A204.1 (cell line): Measurements from ENCODE around the gene NDUFAB1.
"Not testable (repeated sequence)": the region's sequence is repeated elsewhere in the genome, so short reads cannot be mapped to it uniquely, and the experiment has no call there.

ENCODE experiments used
- FAIRE-seq: peaks from 2 replicates; lab custom pipeline; 2012; peaks lifted over from hg19 to GRCh38; lab: Jason Lieb, UNC

NDUFAB1 gene

DNA sequence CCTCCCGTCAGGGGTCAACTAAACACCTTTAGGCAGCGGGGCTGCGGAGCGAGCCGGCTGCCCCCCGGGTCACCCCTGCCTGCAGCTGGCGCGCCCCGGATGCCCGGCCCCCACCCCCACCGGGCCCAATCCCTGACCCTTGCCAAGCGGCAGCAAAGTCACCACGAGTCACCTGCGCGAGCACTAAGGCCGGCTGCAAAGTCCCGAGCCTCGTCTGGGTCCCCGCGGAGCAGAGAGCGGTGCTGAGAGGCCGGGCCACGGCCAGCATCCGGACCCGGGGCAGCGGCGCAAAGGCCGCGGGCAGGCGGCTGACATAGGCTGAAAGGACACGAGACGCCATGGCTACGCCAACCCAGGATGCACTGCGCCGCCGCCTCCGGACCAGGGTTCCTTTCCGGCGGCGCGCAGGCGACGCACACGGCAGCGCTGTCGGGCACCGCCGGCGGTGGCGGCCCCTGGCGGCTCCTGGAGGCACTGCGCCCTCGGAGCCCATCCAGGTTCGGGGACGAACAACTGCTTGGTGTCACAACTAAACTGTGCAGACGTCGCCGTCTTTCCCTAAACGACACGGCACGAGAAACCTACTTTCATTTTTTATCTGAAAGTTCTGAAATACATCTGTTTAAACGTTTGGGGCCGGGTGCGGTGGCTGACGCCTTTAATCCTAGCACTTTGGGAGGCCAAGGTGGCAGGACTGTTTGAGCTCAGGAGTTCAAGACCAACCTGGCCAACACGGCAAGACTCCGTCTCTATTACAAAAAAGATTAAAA is at the start of gene NDUFAB1:
Gene NDUFAB1, minus strand, starts transcription at position 366 of the 770 bp plus-strand sequence. Its CDS starts 26 bp downstream, at position 340.
- no peak for FAIRE-seq

DNA sequence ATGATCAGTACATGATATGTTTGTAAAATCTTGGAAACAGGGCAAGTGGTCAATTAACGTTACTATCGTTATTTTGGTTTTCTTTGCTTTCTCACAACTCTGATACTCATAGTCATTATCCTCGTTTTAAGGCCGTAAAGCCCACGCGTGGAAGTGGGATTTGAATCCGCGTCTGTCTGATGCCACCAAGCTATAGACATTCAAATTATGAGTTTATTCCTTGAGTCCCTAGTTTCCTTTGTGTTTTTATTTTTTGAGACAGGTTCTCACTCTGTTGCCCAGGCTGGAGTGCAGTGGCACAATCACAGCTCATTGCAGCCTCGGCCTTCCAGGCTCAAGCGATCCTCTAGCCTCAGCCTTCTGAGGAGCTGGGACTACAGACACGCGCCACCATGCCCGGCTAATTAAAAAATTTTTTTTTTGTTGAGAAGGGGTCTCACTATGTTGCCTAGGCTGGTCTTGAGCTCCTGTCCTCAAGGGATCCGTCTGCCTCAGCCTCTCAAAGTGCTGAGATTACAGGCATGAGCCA is 46.2 kb upstream of the NDUFAB1 start:
- no peak for FAIRE-seq

DNA sequence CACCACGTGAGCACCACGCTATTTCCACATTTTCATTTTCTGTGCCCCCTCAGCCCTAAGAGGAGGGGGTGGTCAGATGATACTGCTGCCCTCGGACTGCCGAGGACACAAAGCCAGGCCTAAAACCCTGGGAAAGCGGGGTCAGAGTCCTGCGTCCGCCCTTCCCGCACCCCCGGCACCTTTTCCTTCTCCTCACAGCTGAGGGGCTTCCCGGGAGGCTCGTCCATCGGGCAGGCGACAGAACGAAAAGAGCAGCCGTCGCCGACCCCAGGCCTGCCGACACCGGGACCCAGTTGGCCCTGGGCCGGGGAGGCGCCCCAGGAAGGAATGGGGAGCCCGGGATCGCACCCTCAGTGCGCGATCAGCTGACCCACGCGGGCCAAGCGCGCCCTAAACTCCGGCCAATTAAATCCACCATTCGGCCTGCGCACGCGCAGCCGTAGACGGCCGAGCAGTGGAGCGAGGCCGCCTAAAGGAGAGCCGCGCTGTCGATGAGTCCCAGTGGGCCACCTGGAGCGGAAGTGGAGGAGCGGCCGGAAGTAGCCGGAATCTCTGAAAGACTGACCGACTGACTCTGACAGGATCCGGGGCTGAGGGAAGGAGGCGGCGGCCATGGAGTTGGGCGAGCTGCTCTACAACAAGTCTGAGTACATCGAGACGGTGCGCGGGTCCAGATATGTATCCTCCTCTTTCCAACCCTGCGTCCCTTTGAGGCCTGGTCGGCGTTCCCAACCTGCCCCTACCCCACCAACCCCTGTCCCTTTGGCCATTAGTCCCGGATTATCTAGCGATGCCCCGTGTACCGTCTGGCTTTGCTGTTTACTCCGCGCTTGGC is 45.0 kb upstream of the NDUFAB1 start, which contains the start of the genes DCTN5 and PALB2:
Gene DCTN5, plus strand, starts transcription at position 536 of the 835 bp plus-strand sequence. Its CDS starts 77 bp downstream, at position 613.
Gene PALB2, minus strand, starts transcription at position 380 of the 835 bp plus-strand sequence. Its CDS starts 153 bp downstream, at position 227.
- FAIRE-seq: no peak

DNA sequence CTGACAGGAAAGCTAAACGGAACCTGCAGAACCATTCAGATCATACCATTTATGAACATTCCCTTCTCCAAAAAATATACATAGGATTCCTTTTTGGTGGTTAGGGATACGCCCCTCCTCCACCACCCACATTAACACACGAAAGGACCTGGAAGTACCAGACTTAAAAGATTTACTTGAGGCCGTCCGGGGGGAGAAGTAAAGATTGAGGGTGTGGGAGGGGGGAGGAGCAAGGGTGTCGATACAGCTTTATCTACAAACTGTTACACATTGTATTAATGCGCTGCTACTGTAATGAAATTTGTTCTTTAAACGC is 44.5 kb upstream of the NDUFAB1 start:
- FAIRE-seq: no peak

DNA sequence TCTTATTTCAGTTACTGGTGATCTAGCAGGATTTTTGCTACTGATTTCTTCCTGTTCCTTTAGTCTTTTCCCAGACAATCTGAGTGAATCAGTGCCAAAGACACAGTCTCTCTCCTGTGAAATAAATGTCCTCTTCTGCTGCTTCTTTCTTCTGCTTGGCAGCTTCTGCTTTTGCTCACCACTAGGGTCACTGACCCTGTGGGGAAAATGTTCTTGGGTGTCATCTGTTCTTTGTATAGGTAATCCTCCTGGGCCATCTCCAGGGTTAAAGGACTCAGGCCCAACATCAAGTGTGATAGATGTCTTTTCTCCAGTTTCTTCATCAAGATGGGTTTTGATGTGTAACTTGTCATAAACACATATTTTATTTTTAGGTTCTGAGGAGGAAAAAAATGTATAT is 39.8 kb upstream of the NDUFAB1 start:
- no peak for FAIRE-seq

DNA sequence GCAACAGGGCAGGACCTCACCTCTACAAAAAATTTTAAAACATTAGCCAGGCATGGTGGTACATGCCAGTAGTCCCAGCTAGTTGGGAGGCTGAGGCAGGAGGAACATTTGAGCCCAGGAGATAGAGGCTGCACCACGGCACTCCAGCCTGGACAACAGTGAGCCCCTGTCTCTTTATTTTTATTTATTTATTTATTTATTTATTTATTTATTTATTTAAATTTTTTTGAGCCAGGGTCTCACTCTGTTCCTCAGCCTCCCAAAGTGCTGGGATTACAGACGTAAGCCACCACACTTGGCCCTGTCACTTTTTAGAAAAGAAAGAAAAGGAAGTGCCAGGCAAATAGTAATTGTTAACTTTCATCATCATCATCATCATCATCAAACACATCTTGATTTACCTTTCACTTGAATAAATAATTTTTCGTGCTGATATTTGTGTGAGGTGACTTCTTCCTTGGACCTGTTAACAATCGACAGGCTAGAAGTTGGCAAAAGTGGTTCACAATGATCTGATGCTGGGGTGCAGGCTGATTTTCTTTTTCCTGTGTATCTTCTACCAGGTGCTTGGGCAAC is 38.4 kb upstream of the NDUFAB1 start:
- FAIRE-seq: no peak

DNA sequence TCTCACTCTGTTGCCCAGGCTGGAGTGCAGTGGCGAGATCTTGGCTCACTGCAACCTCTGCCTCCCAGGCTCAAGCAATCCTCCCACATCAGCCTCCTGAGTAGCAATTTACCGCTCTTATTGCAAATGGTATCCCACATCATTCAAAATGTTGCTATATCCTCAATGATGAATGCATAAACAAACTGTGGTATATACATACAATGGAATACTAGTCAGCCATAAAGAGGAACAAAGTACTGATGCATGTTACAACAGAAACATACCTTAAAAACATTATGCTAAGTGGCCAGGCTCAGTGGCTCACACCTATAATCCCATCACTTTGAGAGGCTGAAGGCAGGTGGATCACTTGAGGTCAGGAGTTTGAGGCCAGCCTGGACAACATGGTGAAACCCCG is 35.8 kb upstream of the NDUFAB1 start:
- FAIRE-seq: not testable (repeated sequence)

DNA sequence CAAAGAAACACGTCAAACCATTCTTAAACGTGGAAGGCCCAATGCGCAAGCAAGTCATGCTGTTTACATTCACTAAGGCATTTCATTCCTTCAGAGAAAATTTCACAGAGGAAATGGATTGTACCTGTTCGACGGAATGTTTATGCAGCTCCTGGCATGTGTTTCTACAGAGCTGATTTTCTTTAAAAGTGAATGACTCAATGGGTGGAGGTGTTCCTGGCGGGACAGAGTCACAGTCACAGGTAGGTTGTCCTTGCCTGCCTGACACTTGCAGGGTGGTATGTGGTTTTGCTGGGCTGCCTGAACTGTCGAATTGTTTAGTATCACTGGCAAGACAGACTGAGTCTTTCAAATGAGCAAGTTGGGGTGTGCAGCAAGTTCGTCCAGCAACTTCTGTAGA is 33.4 kb upstream of the NDUFAB1 start:
- no peak for FAIRE-seq

DNA sequence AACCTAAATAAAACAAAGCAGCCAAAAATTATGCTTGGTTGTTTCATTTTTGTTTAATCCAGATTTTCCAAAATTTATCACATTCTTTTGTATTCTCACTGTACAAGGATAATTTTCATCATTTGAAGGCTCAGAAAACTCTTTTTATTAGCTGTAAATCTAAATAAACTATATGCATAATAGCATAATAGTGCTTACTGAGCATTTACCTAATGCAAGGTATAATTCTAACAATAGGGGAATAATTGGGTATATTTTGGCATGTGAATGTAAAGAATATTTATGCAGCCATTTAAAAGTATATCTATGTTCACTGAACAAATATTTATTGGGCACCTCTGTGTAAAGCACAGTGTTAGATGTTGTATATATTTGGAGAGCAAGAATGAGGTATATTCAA is 28.0 kb upstream of the NDUFAB1 start:
- no peak for FAIRE-seq

DNA sequence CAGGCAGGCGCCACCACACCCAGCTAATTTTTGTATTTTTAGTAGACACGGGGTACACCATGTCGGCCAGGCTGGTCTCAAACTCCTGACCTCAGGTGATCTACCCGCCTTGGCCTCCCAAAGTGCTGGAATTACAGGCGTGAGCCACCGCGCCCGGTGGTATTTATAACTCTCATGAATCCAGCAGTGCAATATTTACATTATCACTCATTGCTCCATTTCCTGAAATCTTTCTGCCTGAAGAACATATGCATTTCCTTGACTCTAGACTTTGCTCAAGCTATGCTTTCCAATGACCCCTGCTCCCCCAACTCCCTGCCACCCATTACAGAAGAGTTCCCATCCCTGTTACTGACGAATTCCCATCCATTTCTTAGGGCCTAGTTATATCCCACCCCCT is 19.7 kb upstream of the NDUFAB1 start:
- FAIRE-seq: no peak

DNA sequence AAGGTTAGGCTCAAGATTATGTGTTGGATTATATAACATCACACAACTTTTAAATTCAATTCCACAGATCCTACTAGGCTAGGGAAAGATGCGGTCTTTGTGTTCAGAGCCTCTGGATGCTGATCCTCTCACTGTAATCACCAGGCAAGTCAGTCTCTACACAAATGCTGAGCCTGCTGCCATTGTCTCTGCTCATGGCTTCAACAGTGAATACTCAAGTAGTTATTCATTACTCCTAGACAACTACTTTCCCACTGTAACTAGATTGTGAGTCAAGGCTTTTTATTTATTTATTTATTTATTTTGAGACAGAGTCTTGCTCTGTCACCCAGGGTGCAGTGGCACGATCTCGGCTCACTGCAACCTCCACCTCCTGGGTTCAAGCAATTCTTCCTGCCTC is 15.8 kb upstream of the NDUFAB1 start:
- no peak for FAIRE-seq

DNA sequence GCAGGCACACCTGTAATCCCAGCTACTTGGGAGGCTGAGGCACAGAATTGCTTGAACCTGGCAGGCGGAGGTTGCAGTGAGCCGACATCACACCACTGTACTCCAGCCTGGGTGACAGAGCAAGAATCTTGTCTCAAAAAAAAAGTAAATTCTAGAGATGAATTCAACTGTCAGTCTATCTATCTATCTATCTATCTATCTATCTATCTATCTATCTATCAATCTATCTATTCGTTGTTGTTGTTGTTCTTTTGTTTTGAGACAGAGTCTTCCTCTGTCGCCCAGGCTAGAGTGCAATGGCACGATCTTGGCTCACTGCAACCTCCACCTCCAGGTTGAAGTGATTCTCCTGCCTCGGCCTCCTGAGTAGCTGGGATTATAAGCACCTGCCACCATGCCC is 14.8 kb upstream of the NDUFAB1 start:
- not testable (repeated sequence) for FAIRE-seq

DNA sequence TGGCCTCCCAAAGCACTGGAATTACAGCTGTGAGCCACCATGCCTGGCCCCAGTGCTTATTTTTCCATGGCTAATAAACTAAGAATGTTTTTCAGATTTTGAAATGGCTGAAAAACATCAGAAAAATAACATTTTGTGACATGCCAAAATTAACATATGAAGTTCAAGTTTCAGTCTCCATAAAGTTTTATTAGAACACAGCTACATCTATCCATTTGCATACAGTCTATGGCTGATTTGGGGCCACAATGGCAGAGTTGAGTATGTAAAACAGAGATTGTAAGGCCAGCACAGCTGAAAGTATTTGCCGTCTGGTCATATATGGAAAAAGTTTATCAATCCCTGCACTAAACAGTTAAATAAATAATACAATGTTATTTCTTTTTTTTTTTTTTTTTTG is 13.8 kb upstream of the NDUFAB1 start:
- no peak for FAIRE-seq

DNA sequence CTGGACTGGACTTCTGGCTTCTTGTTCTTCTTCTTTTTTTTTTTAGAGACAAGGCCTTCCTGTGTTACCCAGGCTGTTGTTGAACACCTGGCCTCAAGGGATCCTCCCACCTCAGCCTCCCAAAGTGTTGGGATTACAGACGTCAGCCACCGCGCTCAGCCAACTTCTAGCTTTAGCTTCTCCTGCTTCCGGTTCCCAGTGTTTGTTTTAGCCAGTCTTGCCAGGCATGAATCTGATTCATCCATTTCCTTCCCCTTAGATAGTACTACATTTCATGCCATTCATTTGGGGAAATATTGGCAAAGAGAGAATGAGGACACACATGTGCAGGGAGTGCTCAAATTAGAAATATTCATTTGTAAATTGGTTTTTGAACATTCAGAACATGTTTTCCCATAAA is 12.1 kb upstream of the NDUFAB1 start:
- FAIRE-seq: no peak

DNA sequence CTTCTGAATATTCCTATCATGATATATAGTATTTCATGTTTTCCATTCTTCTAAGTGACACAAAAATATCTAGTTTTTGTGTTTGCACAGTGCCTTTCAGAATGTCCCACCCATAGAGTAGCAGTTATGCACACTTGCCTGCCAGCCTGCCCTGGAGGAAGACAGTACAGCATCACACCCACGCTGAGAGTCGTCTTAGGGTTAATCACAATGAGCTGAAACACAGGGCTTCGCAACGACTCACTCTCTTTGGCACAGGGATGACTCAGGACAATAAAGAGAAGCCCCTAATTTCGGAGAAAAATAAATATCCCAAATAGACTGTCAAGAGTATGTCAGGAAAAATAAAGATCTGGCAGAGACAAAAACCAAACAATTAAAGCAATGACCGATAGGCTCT is 11.6 kb upstream of the NDUFAB1 start:
- FAIRE-seq: no peak

DNA sequence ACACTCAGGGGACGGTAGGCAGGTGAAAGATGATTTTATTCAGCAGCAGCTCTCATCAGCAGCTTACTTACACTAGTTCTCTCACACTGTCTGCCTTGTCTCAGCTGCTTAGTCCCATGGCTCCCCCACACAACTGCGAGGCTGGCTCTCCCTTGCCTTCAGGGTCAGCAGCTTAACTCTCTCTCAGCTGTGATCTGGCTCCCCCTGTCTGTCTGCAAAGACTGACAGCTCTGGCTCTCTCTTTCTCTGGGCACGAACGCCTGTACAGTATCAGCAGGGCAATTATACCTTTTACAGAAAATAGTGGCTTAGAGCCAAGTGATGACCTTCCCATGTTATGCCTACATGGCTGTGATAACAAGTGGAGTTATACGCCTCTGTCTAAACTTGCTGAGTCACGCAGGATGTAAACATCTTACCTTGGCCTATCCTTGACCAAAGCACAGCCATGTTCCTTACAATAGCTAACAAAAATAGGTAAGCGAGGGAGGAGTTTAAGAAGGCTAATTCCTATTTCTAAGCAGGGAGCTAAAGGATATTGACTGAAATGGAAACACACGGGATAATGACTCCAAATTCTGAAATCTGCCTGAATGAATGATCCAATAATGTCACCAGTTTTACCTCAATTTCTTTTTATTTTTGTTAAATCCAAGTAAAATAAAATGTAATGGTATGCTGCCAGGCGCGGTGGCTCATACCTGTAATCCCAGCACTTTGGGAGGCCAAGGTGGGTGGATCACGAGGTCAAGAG is 1.1 kb upstream of the NDUFAB1 start:
- no peak for FAIRE-seq

DNA sequence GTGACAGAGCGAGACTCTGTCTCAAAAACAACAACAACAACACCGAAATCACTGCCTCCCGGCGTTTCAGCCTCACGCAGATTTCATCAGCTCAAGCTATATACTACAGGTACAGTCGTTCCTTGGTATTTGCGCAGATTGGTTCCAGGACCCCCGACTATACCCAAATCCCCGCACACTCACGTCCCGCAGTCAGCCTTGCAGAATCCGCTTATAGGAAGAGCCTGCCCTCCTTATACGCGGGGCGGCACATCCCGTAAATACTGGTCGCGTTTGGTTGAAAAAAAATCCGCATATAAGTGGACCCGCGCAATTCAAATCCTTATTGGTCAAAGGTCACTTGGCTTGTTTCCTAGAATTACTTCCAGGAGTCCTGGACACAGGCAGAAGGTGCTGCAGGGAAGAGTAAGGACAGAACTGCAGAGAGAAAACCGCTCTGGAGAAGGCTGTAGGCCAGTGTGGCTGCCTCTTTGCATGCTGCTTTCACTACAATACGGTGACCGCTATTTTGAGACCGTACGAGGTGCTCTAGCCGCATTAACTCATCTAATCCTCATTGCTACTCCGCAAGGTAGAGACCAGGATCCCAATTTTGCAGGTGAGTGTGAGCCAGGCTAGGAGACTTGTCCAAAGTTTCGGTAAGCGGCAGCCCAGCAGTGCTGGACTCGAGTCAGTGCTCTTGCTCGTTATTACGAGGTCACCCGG is 718 bp downstream of the NDUFAB1 start:
- FAIRE-seq: no peak

DNA sequence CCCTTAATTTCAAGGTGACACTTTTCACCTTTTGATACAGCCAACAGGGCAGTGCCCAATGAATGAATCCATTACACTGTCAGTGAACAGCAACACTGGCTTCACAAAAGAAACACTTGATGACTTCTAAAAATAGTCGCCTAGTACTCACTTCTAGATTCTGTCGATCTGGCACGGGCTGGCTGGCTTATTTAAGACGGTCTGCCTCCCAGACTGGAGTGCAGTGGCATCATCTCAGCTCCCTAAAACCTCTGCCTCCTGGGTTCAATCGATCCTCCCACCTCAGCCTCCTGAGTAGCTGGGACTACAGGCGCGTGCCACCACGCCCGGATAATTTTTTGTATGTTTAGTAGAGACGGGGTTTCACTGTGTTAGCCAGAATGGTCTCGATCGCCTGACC is 1.9 kb downstream of the NDUFAB1 start:
- FAIRE-seq: no peak

DNA sequence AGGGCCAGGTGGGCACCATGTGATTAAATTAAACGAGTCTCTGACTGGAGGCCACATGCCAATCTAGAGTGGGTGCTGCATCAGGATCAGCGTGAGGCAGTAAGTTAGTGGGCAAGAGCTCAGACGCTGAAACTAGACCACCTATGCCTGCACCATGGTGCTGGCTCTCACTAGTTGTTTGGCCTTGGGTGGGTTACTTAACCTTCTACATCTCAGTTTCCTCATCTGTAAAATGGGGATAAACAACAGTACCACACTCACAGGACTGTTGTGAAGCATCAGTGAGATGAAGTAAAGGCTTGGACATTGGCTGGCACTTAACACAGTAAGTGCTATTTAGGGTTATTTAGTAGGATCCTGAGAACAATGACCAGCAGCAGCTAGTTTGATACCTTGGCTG is 5.9 kb downstream of the NDUFAB1 start:
- no peak for FAIRE-seq

DNA sequence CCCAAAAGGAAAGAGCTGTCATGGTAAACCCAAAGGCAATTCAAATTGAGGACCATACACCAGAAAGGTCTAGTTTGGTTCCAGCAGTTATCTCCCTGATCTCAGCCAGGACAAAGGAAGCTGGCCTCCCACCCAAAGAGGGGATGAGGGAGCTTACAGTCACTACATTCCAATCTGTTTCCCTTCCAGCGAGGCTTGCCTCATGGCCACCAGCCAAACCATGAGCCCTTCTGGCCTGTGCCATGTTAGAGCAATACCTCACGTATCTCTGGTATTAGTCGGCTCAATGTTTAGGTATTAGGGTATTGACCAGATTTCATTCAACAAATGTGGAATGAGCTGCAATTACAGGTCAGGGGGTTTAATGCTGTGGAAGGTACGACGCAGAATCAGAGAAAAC is 8.4 kb downstream of the NDUFAB1 start:
- FAIRE-seq: no peak
